K562 (cell line): ENCODE data around the gene SCN8A. TPM values are rescaled to one million over a fixed set of nuclear protein-coding genes. Genes with fewer than 3 reads are reported as not detected.

ENCODE experiments used
- ATAC-seq: fragments of 200-7000 bp; cut with Tn5 transposase; 3 replicates; pipeline ENCODE4 v1.9.1; 2020; ENCODE audit warnings: moderate library complexity
- BruUV-seq: library from RNA; stranded (reverse); fragments of 400-500 nt; replicated peaks from 2 replicates; lab custom pipeline; 2021; lab: Mats Ljungman, UMichigan
- CTCF ChIA-PET: fragments of 300-600 bp; formaldehyde crosslinking; extraction: SDS; loops from one replicate; lab custom pipeline; 2021; ENCODE audit warnings: low intra/inter-chr PET ratio; lab: Yijun Ruan, JAX
- POLR2A ChIA-PET: fragments of 300-600, 350-650 bp; sonication (Branson Sonifier 250); formaldehyde crosslinking; extraction: SDS; loops from one replicate; lab custom pipeline; 2021; ENCODE audit warnings: antibody characterized with exemption, inconsistent platforms; lab: Yijun Ruan, JAX
- DNase-seq, 4 experiments: peaks; one replicate each; pipeline versions ENCODE4 v3.0.0 to v3.0.0-alpha.2; 2011 to 2018; ENCODE audit warnings: low spot score in 3 of 4, mixed read lengths in 3 of 4; ENCODE audit errors: extremely low read depth in 1 of 4
- FAIRE-seq: peaks from 2 replicates; lab custom pipeline; 2011; peaks lifted over from hg19 to GRCh38; lab: Jason Lieb, UNC
- H2AFZ ChIP-seq: 2 replicates; pipeline ENCODE4 v1.6.0; 2011; ENCODE audit warnings: low read depth, low read length, control low read depth, inconsistent platforms
- H3K27ac ChIP-seq: fragments of 200-600 bp; 3 replicates; pipeline ENCODE4 v1.8.0; 2011; ENCODE audit warnings: low read depth, mild to moderate bottlenecking, control low read depth, inconsistent platforms, low read length, moderate library complexity, mixed read lengths; ENCODE audit errors: extremely low read depth
- H3K27me3 ChIP-seq, 2 experiments: fragments of 300-600 bp in 1 of 2; 2 replicates in 1 of 2; 3 replicates in 1 of 2; pipeline versions ENCODE4 v1.6.0 to v1.8.0; 2011; ENCODE audit warnings: inconsistent platforms in 2 of 2, low read length in 2 of 2, mild to moderate bottlenecking in 1 of 2, mixed read lengths in 1 of 2, moderate library complexity in 1 of 2; ENCODE audit not compliant: control insufficient read depth in 2 of 2, insufficient read depth in 2 of 2
- H3K36me3 ChIP-seq: fragments of 300-600 bp; 3 replicates; pipeline ENCODE4 v1.8.0; 2011; ENCODE audit warnings: mild to moderate bottlenecking, low read length, inconsistent platforms; ENCODE audit not compliant: control insufficient read depth, insufficient read depth
- H3K4me1 ChIP-seq, 2 experiments: fragments of 200-600 bp in 1 of 2; replicated peaks in 1 of 2; 2 replicates in 1 of 2; 3 replicates in 1 of 2; pipeline versions ENCODE4 v1.5.1 to v1.8.0; 2011; ENCODE audit warnings: inconsistent platforms in 2 of 2, low read length in 2 of 2, mild to moderate bottlenecking in 1 of 2, mixed read lengths in 1 of 2, moderate library complexity in 1 of 2; ENCODE audit not compliant: control insufficient read depth in 2 of 2, insufficient read depth in 2 of 2
- H3K4me2 ChIP-seq: 2 replicates; pipeline ENCODE4 v1.6.1; 2011; ENCODE audit warnings: low read length, control low read depth, inconsistent platforms, mixed read lengths; ENCODE audit not compliant: insufficient read depth
- H3K4me3 ChIP-seq: fragments of 200-600 bp; sonication (generic), shearing (Covaris generic); 2 replicates; pipeline ENCODE4 v1.5.1; 2016; ENCODE audit warnings: control low read depth, inconsistent platforms
- H3K79me2 ChIP-seq: fragments of 200-600 bp; 3 replicates; pipeline ENCODE4 v1.8.0; 2011; ENCODE audit warnings: low read length, inconsistent platforms; ENCODE audit not compliant: control insufficient read depth, insufficient read depth
- H3K9ac ChIP-seq, 2 experiments: 2 replicates each; pipeline versions ENCODE4 v1.6.0 to v1.6.1; 2011; ENCODE audit warnings: low read depth in 2 of 2, low read length in 2 of 2, control low read depth in 1 of 2, inconsistent platforms in 1 of 2, mild to moderate bottlenecking in 1 of 2, mixed read lengths in 1 of 2; ENCODE audit not compliant: insufficient read depth in 1 of 2
- H3K9me1 ChIP-seq: one replicate; pipeline ENCODE4 v1.6.0; 2011; ENCODE audit warnings: inconsistent platforms, mild to moderate bottlenecking, low read length, moderate library complexity; ENCODE audit not compliant: control insufficient read depth, insufficient read depth
- H3K9me3 ChIP-seq: replicated peaks from 2 replicates; pipeline ENCODE4 v1.5.1; 2011; ENCODE audit warnings: low read depth, low read length, inconsistent platforms; ENCODE audit not compliant: control insufficient read depth, insufficient read depth
- H4K20me1 ChIP-seq: replicated peaks from 2 replicates; pipeline ENCODE4 v1.6.1; 2011; ENCODE audit warnings: low read length, inconsistent platforms, mixed read lengths; ENCODE audit not compliant: control insufficient read depth, insufficient read depth
- CREBBP ChIP-seq: IDR thresholded peaks from one replicate; pipeline ENCODE4 v1.6.1; 2012; ENCODE audit warnings: low read depth, mild to moderate bottlenecking, control low read depth, inconsistent platforms, low read length
- ESRRA ChIP-seq: fragments of 450-650 bp; IDR thresholded peaks from 2 replicates; pipeline ENCODE4 v1.6.1; 2014; ENCODE audit warnings: low read depth, mild to moderate bottlenecking, moderate library complexity, borderline replicate concordance
- FOXJ2 ChIP-seq: fragments of 200-800 bp; sonication (Bioruptor generic); IDR thresholded peaks from 2 replicates; pipeline ENCODE4 v1.6.1; 2016; ENCODE audit warnings: missing genetic modification characterization, missing compliant biosample characterization
- FOXJ3 ChIP-seq: sonication (generic); formaldehyde crosslinking; IDR thresholded peaks from 2 replicates; pipeline ENCODE4 v1.4.0; 2020; ENCODE audit warnings: mild to moderate bottlenecking, missing genetic modification reagents
- JUN ChIP-seq, 2 experiments: sonication (generic) in 1 of 2; formaldehyde crosslinking in 1 of 2; IDR thresholded peaks; 2 replicates each; pipeline versions ENCODE4 v1.6.1 to v1.8.0; 2012 to 2022; ENCODE audit warnings: borderline replicate concordance in 2 of 2, mild to moderate bottlenecking in 2 of 2, improper control_type of control experiment in 1 of 2, low read depth in 1 of 2, low read length in 1 of 2, missing genetic modification reagents in 1 of 2
- LEF1 ChIP-seq: fragments of 450-650 bp; IDR thresholded peaks from 2 replicates; pipeline ENCODE4 v1.6.1; 2016; ENCODE audit warnings: mild to moderate bottlenecking
- MIER1 ChIP-seq: fragments of 450-650 bp; IDR thresholded peaks from 2 replicates; pipeline ENCODE4 v1.6.1; 2016; ENCODE audit warnings: antibody characterized with exemption, mild to moderate bottlenecking, low read depth
- NCOA1 ChIP-seq: fragments of 450-650 bp; IDR thresholded peaks from 2 replicates; pipeline ENCODE4 v1.6.1; 2016; ENCODE audit warnings: low read depth
- NFE2 ChIP-seq: IDR thresholded peaks from 2 replicates; pipeline ENCODE4 v1.6.1; 2014; ENCODE audit warnings: antibody characterized with exemption, low read depth
- NR4A1 ChIP-seq, 2 experiments: fragments of 250-450 bp in 1 of 2; fragments of 450-650 bp in 1 of 2; sonication (Bioruptor Pico) in 1 of 2; IDR thresholded peaks; 2 replicates each; pipeline versions ENCODE4 v1.4.0 to v1.6.1; 2016 to 2020; ENCODE audit warnings: mild to moderate bottlenecking in 2 of 2, missing compliant biosample characterization in 1 of 2, missing genetic modification characterization in 1 of 2, moderate library complexity in 1 of 2
- SIN3B ChIP-seq: fragments of 450-650 bp; IDR thresholded peaks from 2 replicates; pipeline ENCODE4 v1.6.1; 2017; ENCODE audit warnings: low read depth, mild to moderate bottlenecking, moderate library complexity
- SMARCC2 ChIP-seq: fragments of 450-650 bp; IDR thresholded peaks from 2 replicates; pipeline ENCODE4 v1.6.1; 2017; ENCODE audit warnings: antibody characterized with exemption, moderate library complexity, mild to moderate bottlenecking, low read depth
- XRCC3 ChIP-seq: fragments of 450-650 bp; IDR thresholded peaks from 2 replicates; pipeline ENCODE4 v1.6.1; 2017; ENCODE audit warnings: mild to moderate bottlenecking, moderate library complexity
- WGBS: fragments of 100-300 bp; shearing (Covaris generic); methylation state at CpG from one replicate; pipeline ENCODE4 v1.1.6; 2016; ENCODE audit warnings: low coverage, mixed read lengths; ENCODE audit not compliant: insufficient coverage; ENCODE audit errors: missing lambda C conversion rate; 5-methylcytosine and 5-hydroxymethylcytosine counted together
- in situ Hi-C: fragments of 300-500 bp; cut with MboI; formaldehyde crosslinking; loops from 4 replicates; pipeline ENCODE4 v1.15.0; 2018; ENCODE audit warnings: inconsistent platforms, mixed read lengths
- intact Hi-C: fragments of 100-400 bp; cut with micrococcal nuclease; formaldehyde crosslinking; loops from 2 replicates; pipeline ENCODE4 v1.14.2; 2022
- polyA plus RNA-seq, 8 experiments: library from polyadenylated mRNA; depleted of rRNA in 4 of 8; stranded (reverse) in 5 of 8; unstranded in 3 of 8; fragments of >200 nt; fragmentation: Nextera tagmentation in 2 of 8; fragmentation: Illumina TruSeq in 1 of 8; extraction: Ambion mirVana in 2 of 8; extraction: Trizol in 1 of 8; gene quantifications; 2 replicates each; pipeline versions ENCODE4 v1.2.1 to v1.2.3, GENCODE V29; 2011 to 2014; ENCODE audit warnings: inconsistent platforms in 1 of 8, missing spikeins in 1 of 8
- total RNA-seq, 7 experiments: library from RNA; depleted of rRNA in 6 of 7; stranded (reverse); fragments of >200 nt in 6 of 7; fragmentation: Illumina TruSeq in 2 of 7; extraction: Trizol in 2 of 7; gene quantifications; 2 replicates each; pipeline versions ENCODE4 v1.2.1 to v1.2.3, GENCODE V29; 2011 to 2021; ENCODE audit warnings: low replicate concordance in 1 of 7

The SCN8A gene
- total and polyA plus RNA-seq, 9 of the 15 experiments (the other 6 are each of a cell fraction or from before 2014, with no cell fraction given) = 0.03 to 0.29 (median 0.15) TPM; not detected in 1

DNA sequence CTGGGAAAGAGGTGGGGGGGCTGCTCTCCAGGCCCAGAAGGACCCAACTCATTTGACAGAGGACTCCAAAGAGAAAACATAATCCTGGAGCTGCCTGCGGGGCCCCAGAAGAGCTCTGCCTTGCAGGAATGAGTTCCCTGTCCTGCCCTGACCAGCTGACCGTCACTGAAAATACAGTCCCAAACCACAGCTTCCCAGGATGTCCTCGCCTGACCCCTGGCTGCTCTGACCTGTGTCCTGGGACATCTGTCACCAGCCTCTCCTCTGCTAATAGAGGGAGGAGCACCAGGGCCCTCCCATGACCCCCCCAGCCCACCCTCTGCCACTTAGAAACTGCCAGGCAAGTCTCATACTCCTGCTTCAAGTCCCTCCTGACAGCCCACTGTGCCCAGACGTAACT lies 247.7 kb downstream of the SCN8A start:
- H4K20me1 ChIP-seq = no peaks in the 10 kb centered on the region
- TF ChIP-seq NFE2 = no peak
- TF ChIP-seq ESRRA = no peak
- TF ChIP-seq JUN (IDR thresholded peaks at IDR 0.05; ENCODE audit: borderline replicate concordance, low read depth, low read length) = no peak
- no peak for TF ChIP-seq JUN (CRISPR knock-in tag; IDR thresholded peaks at IDR 0.05; ENCODE audit: borderline replicate concordance)
- TF ChIP-seq, all 486 proteins: peak for 0
- Histone ChIP-seq H3K9me3 (no peaks in the 10 kb centered on the region), H3K36me3 (no peaks in the 10 kb centered on the region), H2AFZ (no peak overlapping the region), H3K79me2 (no peaks in the 10 kb centered on the region), H3K4me1 (no peaks in the 10 kb centered on the region), H3K4me2 (no peak overlapping the region), H3K9ac (no peak overlapping the region), H3K27me3 (peaks cover 20 to 79% of the 10 kb centered on the region in 2 experiments; a peak in 4 of 5 replicates), H3K27ac (no peak overlapping the region), H3K4me3 (no peak overlapping the region), H3K9me1 (no peaks in the 10 kb centered on the region)
- WGBS = 1% methylated on average over 4 of the region's 4 CpGs
- no TSS peak for BruUV-seq
- ATAC-seq (no peak), DNase-seq (no peak), FAIRE-seq (no peak)
- ChIA-PET CTCF (no interaction called here), POLR2A (no interaction called here)
- intact Hi-C loops = no loop called here
- in situ Hi-C loops = no loop called here

DNA sequence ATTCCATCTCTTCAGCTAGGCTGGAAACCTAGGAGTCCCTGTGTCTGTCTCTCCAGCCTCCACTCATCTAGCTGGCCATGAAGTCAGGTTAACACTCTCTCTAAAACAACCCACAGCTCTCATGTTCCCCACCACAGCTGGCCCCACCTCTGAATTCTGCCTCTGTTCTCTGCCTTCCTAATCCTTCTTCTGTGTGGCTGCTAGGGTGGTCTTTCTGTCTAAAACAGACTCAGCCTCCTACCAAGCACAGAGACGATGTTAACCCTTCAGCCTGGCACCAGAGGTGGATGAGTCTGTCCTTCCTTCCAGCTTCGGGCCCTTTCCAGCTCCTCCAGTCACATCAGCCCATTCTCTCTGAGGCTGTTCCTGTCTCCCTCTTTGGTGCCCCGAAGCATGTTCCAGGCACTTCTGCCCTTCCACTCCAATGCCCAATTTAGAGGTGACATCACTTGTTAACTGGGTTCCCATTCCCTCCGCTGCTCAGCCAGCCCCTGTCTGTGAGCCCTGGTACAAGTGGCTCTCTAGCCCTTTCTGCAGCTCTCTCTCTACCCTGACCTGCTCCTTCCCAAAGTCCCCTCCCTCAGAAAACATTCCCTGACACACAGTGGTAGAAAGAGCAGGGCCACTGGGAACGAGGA lies 248.4 kb downstream of the SCN8A start:
- H3K9ac ChIP-seq = no peak overlapping the region; a peak in 1 of 4 replicates
- in situ Hi-C loops = no loop called here
- H3K36me3 ChIP-seq = no peaks in the 10 kb centered on the region
- intact Hi-C loops = no loop called here
- 0% methylated on average over 5 of the region's 5 CpGs for WGBS
- no peak overlapping the region for H3K27ac ChIP-seq
- H3K27me3 ChIP-seq = peaks cover 25 to 82% of the 10 kb centered on the region in 2 experiments; a peak in 4 of 5 replicates
- H3K4me3 ChIP-seq = no peak overlapping the region
- FAIRE-seq (no peak), ATAC-seq (no peak), DNase-seq (no peak)
- no peaks in the 10 kb centered on the region for H3K9me3 ChIP-seq
- no peaks in the 10 kb centered on the region for H3K4me1 ChIP-seq
- TF ChIP-seq SIN3B = no peak
- TF ChIP-seq NR4A1 (CRISPR knock-in tag; IDR thresholded peaks at IDR 0.05) = no peak
- no peak for TF ChIP-seq NR4A1 (tag; IDR thresholded peaks at IDR 0.05)
- TF ChIP-seq NCOA1 = no peak
- no peak for TF ChIP-seq SMARCC2
- no peak for TF ChIP-seq FOXJ2 (tag)
- no peak for TF ChIP-seq MIER1
- no peak for TF ChIP-seq FOXJ3 (CRISPR knock-in tag)
- TF ChIP-seq LEF1 = no peak
- no peak for TF ChIP-seq XRCC3
- no peak for TF ChIP-seq CREBBP
- no peaks in the 10 kb centered on the region for H4K20me1 ChIP-seq
- no peaks in the 10 kb centered on the region for H3K79me2 ChIP-seq
- H3K9me1 ChIP-seq = no peaks in the 10 kb centered on the region
- no peak overlapping the region for H2AFZ ChIP-seq
- ChIA-PET POLR2A (interaction anchor here (0.7 kb wide), 1 partner anchor 14 kb away, joined by 3 read pairs; no protein-coding TSS in a partner anchor), CTCF (no interaction called here)
- BruUV-seq = no TSS peak
- H3K4me2 ChIP-seq = no peak overlapping the region
